Activated naive CD8-positive, alpha-beta T cell treated with anti-CD3 and anti-CD28 coated beads for 36 hours (primary cell): ENCODE measurements around the gene SEC61B. TPM values are rescaled to one million over a fixed set of nuclear protein-coding genes. Genes with fewer than 3 reads are reported as not detected.
A peak's percentile ranks its signal among the peaks of the same experiment; 100 is the strongest.

Source experiments
- DNase-seq: peaks from one replicate; pipeline ENCODE4 v3.0.0; 2021
- H3K27ac Mint-ChIP-seq: one replicate; pipeline ENCODE4 v1.8.0; 2022; ENCODE audit warnings: mild to moderate bottlenecking, moderate library complexity, mixed read lengths
- H3K27me3 Mint-ChIP-seq: one replicate; pipeline ENCODE4 v1.8.0; 2022; ENCODE audit warnings: mild to moderate bottlenecking, mixed read lengths
- H3K36me3 Mint-ChIP-seq: one replicate; pipeline ENCODE4 v1.8.0; 2021; ENCODE audit warnings: mild to moderate bottlenecking, mixed read lengths
- H3K4me1 Mint-ChIP-seq: one replicate; pipeline ENCODE4 v1.8.0; 2021; ENCODE audit warnings: mixed read lengths
- H3K4me3 Mint-ChIP-seq: one replicate; pipeline ENCODE4 v1.8.0; 2022; ENCODE audit warnings: mild to moderate bottlenecking, moderate library complexity, mixed read lengths
- H3K9me3 Mint-ChIP-seq: one replicate; pipeline ENCODE4 v1.8.0; 2022; ENCODE audit warnings: mixed read lengths
- total RNA-seq, 2 experiments: library from RNA; stranded (reverse); gene quantifications; one replicate each; pipeline ENCODE4 v1.2.3, GENCODE V29; 2021

SEC61B gene
- 100 to 1,000 TPM; 161 to 164 TPM for total RNA-seq

GRCh38 chr9:99221621-99222415 is at the start of gene SEC61B, which contains the start of gene ALG2:
Gene SEC61B, plus strand, starts transcription at chr9:99222282. Its CDS starts 82 bp downstream, at chr9:99222364.
Gene ALG2, minus strand, starts transcription at chr9:99221942. Its CDS starts 48 bp downstream, at chr9:99221894.
- H3K4me1 Mint-ChIP-seq, result peaks cover 60% of the 10 kb centered on the region
- no peaks in the 10 kb centered on the region for H3K27me3 Mint-ChIP-seq
- peak within 1 kb of the TSS; percentile 96 for H3K4me3 Mint-ChIP-seq
- H3K36me3 Mint-ChIP-seq, result peaks cover 53% of the 10 kb centered on the region
- DNase-seq, result peak; percentile 93
- H3K9me3 Mint-ChIP-seq, result no peaks in the 10 kb centered on the region
- peak within 1 kb of the TSS; percentile 99 for H3K27ac Mint-ChIP-seq

- Mint-ChIP-seq H3K4me1 (peaks cover 25% of the 10 kb centered on the region), H3K9me3 (no peaks in the 10 kb centered on the region), H3K36me3 (no peaks in the 10 kb centered on the region), H3K4me3 (no peak overlapping the region), H3K27ac (no peak overlapping the region), H3K27me3 (peaks cover 4% of the 10 kb centered on the region)
- no peak for DNase-seq
Measured at GRCh38 chr9:99173570-99174504, 48.2 kb upstream of the SEC61B start.

- Mint-ChIP-seq H3K4me1 (peaks cover 50% of the 10 kb centered on the region), H3K4me3 (no peak overlapping the region), H3K36me3 (peaks cover 10% of the 10 kb centered on the region), H3K27ac (no peak overlapping the region), H3K27me3 (no peaks in the 10 kb centered on the region), H3K9me3 (no peaks in the 10 kb centered on the region)
- DNase-seq, result no peak
Measured at GRCh38 chr9:99176527-99177013, 45.5 kb upstream of the SEC61B start.

GRCh38 chr9:99177576-99178366 is 44.3 kb upstream of the SEC61B start:
- H3K27me3 Mint-ChIP-seq, result no peaks in the 10 kb centered on the region
- DNase-seq, result no peak

GRCh38 chr9:99178912-99179872 is 42.9 kb upstream of the SEC61B start:
- H3K4me3 Mint-ChIP-seq, result no peak overlapping the region
- DNase-seq, result no peak
- H3K27me3 Mint-ChIP-seq, result no peaks in the 10 kb centered on the region
- H3K9me3 Mint-ChIP-seq, result no peaks in the 10 kb centered on the region
- no peak overlapping the region for H3K27ac Mint-ChIP-seq
- H3K4me1 Mint-ChIP-seq, result peaks cover 65% of the 10 kb centered on the region
- H3K36me3 Mint-ChIP-seq, result peaks cover 11% of the 10 kb centered on the region

More at GRCh38 chr9:99177576-99178366, 44.3 kb upstream of the SEC61B start:
- Mint-ChIP-seq H3K36me3 (peaks cover 11% of the 10 kb centered on the region), H3K27ac (no peak overlapping the region), H3K4me3 (no peak overlapping the region), H3K4me1 (peaks cover 61% of the 10 kb centered on the region), H3K9me3 (no peaks in the 10 kb centered on the region)

GRCh38 chr9:99180199-99180598 is 41.9 kb upstream of the SEC61B start:
- Mint-ChIP-seq H3K27ac (peak overlapping the region; percentile 92), H3K9me3 (no peaks in the 10 kb centered on the region), H3K27me3 (no peaks in the 10 kb centered on the region), H3K36me3 (peaks cover 11% of the 10 kb centered on the region), H3K4me1 (peaks cover 65% of the 10 kb centered on the region), H3K4me3 (peak overlapping the region; percentile 32)
- no peak for DNase-seq

GRCh38 chr9:99180662-99181061 is 41.4 kb upstream of the SEC61B start:
- peak overlapping the region; percentile 32 for H3K4me3 Mint-ChIP-seq
- H3K4me1 Mint-ChIP-seq, result peaks cover 65% of the 10 kb centered on the region
- H3K27ac Mint-ChIP-seq, result peak overlapping the region; percentile 92
- DNase-seq, result peak; percentile 30
- no peaks in the 10 kb centered on the region for H3K9me3 Mint-ChIP-seq
- H3K27me3 Mint-ChIP-seq, result no peaks in the 10 kb centered on the region
- peaks cover 11% of the 10 kb centered on the region for H3K36me3 Mint-ChIP-seq

- H3K27ac Mint-ChIP-seq, result peak overlapping the region; percentile 92
- H3K4me3 Mint-ChIP-seq, result no peak overlapping the region
- H3K4me1 Mint-ChIP-seq, result peaks cover 65% of the 10 kb centered on the region
Measured at GRCh38 chr9:99181206-99181605, 40.9 kb upstream of the SEC61B start.

GRCh38 chr9:99181621-99182020 is 40.5 kb upstream of the SEC61B start:
- no peaks in the 10 kb centered on the region for H3K27me3 Mint-ChIP-seq
- H3K4me1 Mint-ChIP-seq, result peaks cover 61% of the 10 kb centered on the region
- peaks cover 11% of the 10 kb centered on the region for H3K36me3 Mint-ChIP-seq
- peak; percentile 61 for DNase-seq
- H3K9me3 Mint-ChIP-seq, result no peaks in the 10 kb centered on the region
- peak overlapping the region; percentile 44 for H3K4me3 Mint-ChIP-seq
- H3K27ac Mint-ChIP-seq, result peak overlapping the region; percentile 92

More at GRCh38 chr9:99181206-99181605, 40.9 kb upstream of the SEC61B start:
- no peak for DNase-seq
- Mint-ChIP-seq H3K36me3 (peaks cover 11% of the 10 kb centered on the region), H3K9me3 (no peaks in the 10 kb centered on the region), H3K27me3 (no peaks in the 10 kb centered on the region)

GRCh38 chr9:99182356-99182755 is 39.7 kb upstream of the SEC61B start:
- Mint-ChIP-seq H3K27me3 (no peaks in the 10 kb centered on the region), H3K27ac (peak overlapping the region; percentile 58), H3K4me1 (peaks cover 66% of the 10 kb centered on the region), H3K4me3 (no peak overlapping the region), H3K9me3 (no peaks in the 10 kb centered on the region), H3K36me3 (peaks cover 11% of the 10 kb centered on the region)
- DNase-seq, result no peak

GRCh38 chr9:99183616-99184015 is 38.5 kb upstream of the SEC61B start:
- H3K4me1 Mint-ChIP-seq, result peaks cover 67% of the 10 kb centered on the region

GRCh38 chr9:99184110-99184474 is 38.0 kb upstream of the SEC61B start:
- Mint-ChIP-seq H3K27ac (peak overlapping the region; percentile 89), H3K4me3 (no peak overlapping the region), H3K9me3 (no peaks in the 10 kb centered on the region), H3K27me3 (no peaks in the 10 kb centered on the region), H3K36me3 (peaks cover 11% of the 10 kb centered on the region), H3K4me1 (peaks cover 62% of the 10 kb centered on the region)
- no peak for DNase-seq

More at GRCh38 chr9:99183616-99184015, 38.5 kb upstream of the SEC61B start:
- Mint-ChIP-seq H3K27me3 (no peaks in the 10 kb centered on the region), H3K36me3 (peaks cover 11% of the 10 kb centered on the region), H3K4me3 (no peak overlapping the region), H3K27ac (peak overlapping the region; percentile 89), H3K9me3 (no peaks in the 10 kb centered on the region)
- no peak for DNase-seq

GRCh38 chr9:99184475-99185347 is 37.4 kb upstream of the SEC61B start:
- peaks cover 11% of the 10 kb centered on the region for H3K36me3 Mint-ChIP-seq
- H3K27ac Mint-ChIP-seq, result peak overlapping the region; percentile 89
- H3K4me1 Mint-ChIP-seq, result peaks cover 56% of the 10 kb centered on the region
- peak overlapping the region; percentile 12 for H3K4me3 Mint-ChIP-seq
- no peaks in the 10 kb centered on the region for H3K9me3 Mint-ChIP-seq
- DNase-seq, result peak; percentile 84
- no peaks in the 10 kb centered on the region for H3K27me3 Mint-ChIP-seq
